Kidney epithelial cell (primary cell): Measurements from ENCODE around the gene MEX3B. TPM values are rescaled to one million over a fixed set of nuclear protein-coding genes. Genes with fewer than 3 reads are reported as not detected.

Source experiments
- DNase-seq: peaks from one replicate; pipeline ENCODE4 v3.0.0-alpha.2; 2010; ENCODE audit warnings: low read depth
- H3K27me3 ChIP-seq: 2 replicates; pipeline ENCODE4 v1.6.0; 2011; ENCODE audit warnings: low read length; ENCODE audit not compliant: control insufficient read depth, insufficient read depth
- H3K36me3 ChIP-seq: 2 replicates; pipeline ENCODE4 v1.5.1; 2011; ENCODE audit warnings: low read length; ENCODE audit not compliant: control insufficient read depth, insufficient read depth
- H3K4me3 ChIP-seq: 2 replicates; pipeline ENCODE4 v1.5.1; 2011; ENCODE audit warnings: low read depth, mild to moderate bottlenecking, control low read depth, low read length
- CTCF ChIP-seq: IDR thresholded peaks from 2 replicates; pipeline ENCODE4 v1.5.1; 2011; ENCODE audit warnings: mild to moderate bottlenecking, moderate library complexity, low read length, control low read depth, inconsistent platforms; ENCODE audit not compliant: insufficient read depth, poor library complexity, severe bottlenecking
- total RNA-seq: library from RNA; depleted of rRNA; stranded (reverse); fragments of >200 nt; gene quantifications from 2 replicates; pipeline ENCODE4 v1.2.3, GENCODE V29; 2015

MEX3B gene
- total RNA-seq, 1 donor from 2014 or later: 18.8 TPM

GRCh38 chr15:82058026-82058425 lies 12.2 kb upstream of the MEX3B start:
- peaks cover 18% of the 10 kb centered on the region for H3K27me3 ChIP-seq
- TF ChIP-seq CTCF: no peak

GRCh38 chr15:82056958-82057823 lies 11.4 kb upstream of the MEX3B start:
- peaks cover 18% of the 10 kb centered on the region for H3K27me3 ChIP-seq
- no peak for DNase-seq
- TF ChIP-seq CTCF: no peak
- H3K36me3 ChIP-seq: no peaks in the 10 kb centered on the region
- no peak overlapping the region for H3K4me3 ChIP-seq

More at GRCh38 chr15:82058026-82058425, 12.2 kb upstream of the MEX3B start:
- DNase-seq: no peak
- H3K4me3 ChIP-seq: no peak overlapping the region
- H3K36me3 ChIP-seq: no peaks in the 10 kb centered on the region

- H3K27me3 ChIP-seq: peaks cover 12% of the 10 kb centered on the region
Observed at GRCh38 chr15:82052751-82053150, 6.9 kb upstream of the MEX3B start.

GRCh38 chr15:82051664-82052063 lies 5.8 kb upstream of the MEX3B start:
- TF ChIP-seq CTCF: no peak
- H3K4me3 ChIP-seq: no peak overlapping the region
- no peak for DNase-seq
- no peaks in the 10 kb centered on the region for H3K36me3 ChIP-seq
- peaks cover 10% of the 10 kb centered on the region for H3K27me3 ChIP-seq

More at GRCh38 chr15:82052751-82053150, 6.9 kb upstream of the MEX3B start:
- Histone ChIP-seq H3K4me3 (no peak overlapping the region), H3K36me3 (no peaks in the 10 kb centered on the region)
- no peak for TF ChIP-seq CTCF
- no peak for DNase-seq

- peaks cover 10% of the 10 kb centered on the region for H3K27me3 ChIP-seq
- no peaks in the 10 kb centered on the region for H3K36me3 ChIP-seq
- TF ChIP-seq CTCF: no peak
- DNase-seq: no peak
- H3K4me3 ChIP-seq: no peak overlapping the region
Observed at GRCh38 chr15:82048811-82049210, 3.0 kb upstream of the MEX3B start.
